ENCODE data around the gene PCDHGA9.

PCDHGA9 gene

GRCh38 chr5:141360685-141361084 lies 41.9 kb upstream of the PCDHGA9 start:
- no peak for TF ChIP-seq CTCF (IDR thresholded peaks at IDR 0.05)
- Histone ChIP-seq H3K4me3 (peak overlapping the region; percentile 49), H3K27ac (no peak overlapping the region)
- DNase-seq (ENCODE audit: low spot score), result no peak

GRCh38 chr5:141362719-141363118 lies 39.9 kb upstream of the PCDHGA9 start:
- H3K4me3 ChIP-seq, result no peak overlapping the region
- no peak for TF ChIP-seq CTCF (IDR thresholded peaks at IDR 0.05)
- H3K27ac ChIP-seq, result no peak overlapping the region
- no peak for DNase-seq (ENCODE audit: low spot score)

- TF ChIP-seq CTCF (IDR thresholded peaks at IDR 0.05), result no peak
- DNase-seq (ENCODE audit: low spot score), result no peak
- no peak within 1 kb of the TSS for H3K27ac ChIP-seq
- H3K4me3 ChIP-seq, result peak within 1 kb of the TSS; percentile 19
Observed at GRCh38 chr5:141363952-141364660, 38.5 kb upstream of the PCDHGA9 start, which contains the start of gene PCDHGA5. PCDHGA5 (plus strand) TSS chr5:141364162; CDS start chr5:141364331, 169 bp downstream.

- no peak for TF ChIP-seq CTCF (IDR thresholded peaks at IDR 0.05)
- Histone ChIP-seq H3K27ac (no peak overlapping the region), H3K4me3 (peak overlapping the region; percentile 19)
- DNase-seq (ENCODE audit: low spot score), result no peak
Observed at GRCh38 chr5:141366016-141366896, 36.3 kb upstream of the PCDHGA9 start.

- no peak for TF ChIP-seq CTCF (IDR thresholded peaks at IDR 0.05)
- Histone ChIP-seq H3K4me3 (peak within 1 kb of the TSS; percentile 57), H3K27ac (no peak within 1 kb of the TSS)
- no peak for DNase-seq (ENCODE audit: low spot score)
Observed at GRCh38 chr5:141369994-141370848, 32.4 kb upstream of the PCDHGA9 start, which contains the start of gene PCDHGB3. PCDHGB3 (plus strand) TSS chr5:141370242; CDS start chr5:141370395, 153 bp downstream.

GRCh38 chr5:141371572-141372475 lies 30.8 kb upstream of the PCDHGA9 start:
- H3K4me3 ChIP-seq, result peak overlapping the region; percentile 57
- DNase-seq (ENCODE audit: low spot score), result no peak
- TF ChIP-seq CTCF (IDR thresholded peaks at IDR 0.05), result no peak
- no peak overlapping the region for H3K27ac ChIP-seq

All from coronary artery (tissue), 2 donors.